ENCODE results near the gene TBPL2.
"Not testable (repeated sequence)": the region's sequence is repeated elsewhere in the genome, so short reads cannot be mapped to it uniquely, and the experiment has no call there.

DNA sequence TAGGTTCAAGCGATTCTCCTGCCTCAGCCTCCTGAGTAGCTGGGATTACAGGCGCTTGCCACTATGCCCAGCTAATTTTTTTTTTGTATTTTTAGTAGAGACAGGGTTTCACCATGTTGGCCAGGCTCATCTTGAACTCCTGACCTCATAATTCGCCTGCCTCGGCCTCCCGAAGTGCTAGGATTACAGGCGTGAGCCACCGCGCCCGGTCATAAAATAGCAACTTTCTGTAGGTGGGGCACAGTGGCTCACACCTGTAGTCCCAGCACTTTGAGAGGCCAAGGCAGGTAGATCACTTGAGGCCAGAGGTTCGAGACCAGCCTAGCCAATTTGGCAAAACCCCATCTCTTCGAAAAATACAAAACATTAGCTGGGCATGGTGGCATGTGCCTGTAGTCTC is 18.1 kb downstream of the TBPL2 start:
- TF ChIP-seq POLR2A (IDR thresholded peaks at IDR 0.05), result not testable (repeated sequence)
- TF ChIP-seq, protein P1, sequence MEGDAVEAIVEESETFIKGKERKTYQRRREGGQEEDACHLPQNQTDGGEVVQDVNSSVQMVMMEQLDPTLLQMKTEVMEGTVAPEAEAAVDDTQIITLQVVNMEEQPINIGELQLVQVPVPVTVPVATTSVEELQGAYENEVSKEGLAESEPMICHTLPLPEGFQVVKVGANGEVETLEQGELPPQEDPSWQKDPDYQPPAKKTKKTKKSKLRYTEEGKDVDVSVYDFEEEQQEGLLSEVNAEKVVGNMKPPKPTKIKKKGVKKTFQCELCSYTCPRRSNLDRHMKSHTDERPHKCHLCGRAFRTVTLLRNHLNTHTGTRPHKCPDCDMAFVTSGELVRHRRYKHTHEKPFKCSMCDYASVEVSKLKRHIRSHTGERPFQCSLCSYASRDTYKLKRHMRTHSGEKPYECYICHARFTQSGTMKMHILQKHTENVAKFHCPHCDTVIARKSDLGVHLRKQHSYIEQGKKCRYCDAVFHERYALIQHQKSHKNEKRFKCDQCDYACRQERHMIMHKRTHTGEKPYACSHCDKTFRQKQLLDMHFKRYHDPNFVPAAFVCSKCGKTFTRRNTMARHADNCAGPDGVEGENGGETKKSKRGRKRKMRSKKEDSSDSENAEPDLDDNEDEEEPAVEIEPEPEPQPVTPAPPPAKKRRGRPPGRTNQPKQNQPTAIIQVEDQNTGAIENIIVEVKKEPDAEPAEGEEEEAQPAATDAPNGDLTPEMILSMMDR (IDR thresholded peaks at IDR 0.05 in 8 of 11, conservative IDR thresholded peaks at IDR 0.05 in 3 of 11), result not testable (repeated sequence)

Data from spleen (tissue), 7 donors.